Mesendoderm (in vitro differentiated cells): ENCODE measurements around the gene PMEL.

Experiments used
- DNase-seq: peaks from one replicate; pipeline ENCODE4 v3.0.0; 2013
- H2AK5ac ChIP-seq: 2 replicates; pipeline ENCODE4 v1.6.1; 2013; ENCODE audit warnings: low read length, inconsistent platforms
- H2BK120ac ChIP-seq: 2 replicates; pipeline ENCODE4 v1.6.1; 2013; ENCODE audit warnings: low read depth, mild to moderate bottlenecking, low read length, moderate library complexity, mixed read lengths
- H2BK15ac ChIP-seq: replicated peaks from 2 replicates; pipeline ENCODE4 v1.6.1; 2013; ENCODE audit warnings: low read depth, mild to moderate bottlenecking, moderate library complexity
- H2BK5ac ChIP-seq: 2 replicates; pipeline ENCODE4 v1.6.1; 2013; ENCODE audit warnings: low read length, inconsistent platforms
- H3K18ac ChIP-seq: 2 replicates; pipeline ENCODE4 v1.6.1; 2013; ENCODE audit warnings: mild to moderate bottlenecking, low read length, mixed read lengths
- H3K23ac ChIP-seq: one replicate; pipeline ENCODE4 v1.6.1; 2013; ENCODE audit warnings: low read length
- H3K27ac ChIP-seq: 2 replicates; pipeline ENCODE4 v1.5.1; 2013; ENCODE audit warnings: low read depth, mild to moderate bottlenecking, inconsistent platforms, low read length, moderate library complexity
- H3K27me3 ChIP-seq: 2 replicates; pipeline ENCODE4 v1.6.1; 2013; ENCODE audit warnings: low read length, control low read depth, mild to moderate bottlenecking, inconsistent platforms; ENCODE audit not compliant: insufficient read depth, poor library complexity
- H3K36me3 ChIP-seq: 2 replicates; pipeline ENCODE4 v1.6.1; 2013; ENCODE audit warnings: low read length, inconsistent platforms; ENCODE audit not compliant: control insufficient read depth, insufficient read depth
- H3K4ac ChIP-seq: one replicate; pipeline ENCODE4 v1.6.1; 2013; ENCODE audit warnings: low read depth, mild to moderate bottlenecking, low read length, moderate library complexity
- H3K4me1 ChIP-seq: 2 replicates; pipeline ENCODE4 v1.6.1; 2013; ENCODE audit warnings: low read depth, low read length, inconsistent platforms; ENCODE audit not compliant: control insufficient read depth
- H3K4me2 ChIP-seq: 2 replicates; pipeline ENCODE4 v1.6.1; 2013; ENCODE audit warnings: low read length
- H3K4me3 ChIP-seq: 2 replicates; pipeline ENCODE4 v1.5.1; 2013; ENCODE audit warnings: mild to moderate bottlenecking, low read length
- H3K56ac ChIP-seq: one replicate; pipeline ENCODE4 v1.6.1; 2013; ENCODE audit warnings: low read length
- H3K79me1 ChIP-seq: 2 replicates; pipeline ENCODE4 v1.6.1; 2013; ENCODE audit warnings: low read length, inconsistent platforms
- H3K79me2 ChIP-seq: 2 replicates; pipeline ENCODE4 v1.6.1; 2013; ENCODE audit warnings: mild to moderate bottlenecking, low read length; ENCODE audit not compliant: control insufficient read depth, insufficient read depth
- H3K9ac ChIP-seq: 2 replicates; pipeline ENCODE4 v1.6.1; 2013; ENCODE audit warnings: low read length, inconsistent platforms
- H4K5ac ChIP-seq: one replicate; pipeline ENCODE4 v1.6.1; 2013; ENCODE audit warnings: low read length
- H4K8ac ChIP-seq: one replicate; pipeline ENCODE4 v1.6.1; 2013; ENCODE audit warnings: low read depth, mild to moderate bottlenecking, control low read depth, low read length, moderate library complexity
- WGBS: extraction: QIAGEN DNeasy Blood & Tissue Kit; methylation state at CpG from one replicate; pipeline ENCODE4 v1.1.7; 2013; ENCODE audit warnings: low lambda C conversion rate, missing lambda C conversion rate; ENCODE audit not compliant: insufficient coverage; ENCODE audit errors: extremely low coverage; 5-methylcytosine and 5-hydroxymethylcytosine counted together

Gene PMEL

GRCh38 chr12:55940065-55940732 lies 25.6 kb downstream of the PMEL start:
- Histone ChIP-seq H3K36me3 (no peaks in the 10 kb centered on the region), H3K4ac (no peak overlapping the region), H2BK120ac (no peak overlapping the region), H3K56ac (peak overlapping the region; percentile 42), H2BK15ac (no peak overlapping the region), H2AK5ac (no peak overlapping the region), H3K9ac (peak overlapping the region; percentile 37), H3K79me2 (no peaks in the 10 kb centered on the region), H3K79me1 (no peaks in the 10 kb centered on the region), H3K23ac (no peak overlapping the region), H3K4me1 (no peaks in the 10 kb centered on the region), H3K18ac (no peak overlapping the region), H3K27ac (no peak overlapping the region), H3K27me3 (no peaks in the 10 kb centered on the region), H2BK5ac (no peak overlapping the region), H4K5ac (no peak overlapping the region), H3K4me2 (no peak overlapping the region), H3K4me3 (no peak overlapping the region), H4K8ac (no peak overlapping the region)
- whole genome bisulfite sequencing: no CpG with 5 or more reads among the region's 18 CpGs
- peak; percentile 91 for DNase-seq

- Histone ChIP-seq H3K9ac (no peak overlapping the region), H3K4ac (no peak overlapping the region), H3K23ac (peak overlapping the region; percentile 69), H3K4me3 (no peak overlapping the region), H2AK5ac (no peak overlapping the region), H3K79me1 (no peaks in the 10 kb centered on the region), H3K4me1 (no peaks in the 10 kb centered on the region), H4K5ac (no peak overlapping the region), H2BK5ac (no peak overlapping the region), H3K56ac (no peak overlapping the region), H3K27ac (no peak overlapping the region), H3K36me3 (no peaks in the 10 kb centered on the region), H3K4me2 (no peak overlapping the region), H2BK15ac (no peak overlapping the region), H2BK120ac (no peak overlapping the region), H3K18ac (no peak overlapping the region), H4K8ac (no peak overlapping the region), H3K27me3 (peaks cover 4% of the 10 kb centered on the region), H3K79me2 (no peaks in the 10 kb centered on the region)
- no CpG with 5 or more reads among the region's 8 CpGs for WGBS
- DNase-seq: no peak
Observed at GRCh38 chr12:55938826-55939501, 26.9 kb downstream of the PMEL start.

GRCh38 chr12:55937981-55938380 lies 27.9 kb downstream of the PMEL start:
- Histone ChIP-seq H3K4ac (no peak overlapping the region), H3K27ac (no peak overlapping the region), H2BK5ac (no peak overlapping the region), H3K56ac (no peak overlapping the region), H3K79me1 (no peaks in the 10 kb centered on the region), H3K4me2 (no peak overlapping the region), H3K9ac (no peak overlapping the region), H2BK15ac (no peak overlapping the region), H3K23ac (no peak overlapping the region), H2BK120ac (no peak overlapping the region), H3K79me2 (no peaks in the 10 kb centered on the region), H4K8ac (no peak overlapping the region), H3K18ac (no peak overlapping the region), H2AK5ac (no peak overlapping the region), H3K4me3 (no peak overlapping the region), H3K36me3 (no peaks in the 10 kb centered on the region), H4K5ac (no peak overlapping the region), H3K27me3 (peaks cover 6% of the 10 kb centered on the region), H3K4me1 (no peaks in the 10 kb centered on the region)
- WGBS: no CpG with 5 or more reads among the region's 2 CpGs
- peak; percentile 26 for DNase-seq

- Histone ChIP-seq H3K18ac (no peak overlapping the region), H2BK15ac (no peak overlapping the region), H3K9ac (peak overlapping the region; percentile 34), H2BK5ac (no peak overlapping the region), H3K4me1 (peaks cover 3% of the 10 kb centered on the region), H3K4me2 (peak overlapping the region; percentile 14), H3K27me3 (peaks cover 8% of the 10 kb centered on the region), H3K79me1 (no peaks in the 10 kb centered on the region), H3K27ac (no peak overlapping the region), H2AK5ac (no peak overlapping the region), H3K79me2 (no peaks in the 10 kb centered on the region), H2BK120ac (no peak overlapping the region), H4K8ac (no peak overlapping the region), H3K4me3 (no peak overlapping the region), H4K5ac (no peak overlapping the region), H3K36me3 (no peaks in the 10 kb centered on the region), H3K23ac (no peak overlapping the region), H3K56ac (peak overlapping the region; percentile 17), H3K4ac (no peak overlapping the region)
- DNase-seq: no peak
- WGBS: no CpG with 5 or more reads among the region's 26 CpGs
Observed at GRCh38 chr12:55935738-55936151, 30.1 kb downstream of the PMEL start.

- no peak overlapping the region for H2BK15ac ChIP-seq
- no peak overlapping the region for H2BK5ac ChIP-seq
- no peak for DNase-seq
- no peak overlapping the region for H3K18ac ChIP-seq
- H3K79me2 ChIP-seq: no peaks in the 10 kb centered on the region
- H3K4me1 ChIP-seq: peaks cover 3% of the 10 kb centered on the region
- peaks cover 8% of the 10 kb centered on the region for H3K27me3 ChIP-seq
- no peak overlapping the region for H2AK5ac ChIP-seq
- no peak overlapping the region for H4K5ac ChIP-seq
- no peaks in the 10 kb centered on the region for H3K36me3 ChIP-seq
- H3K9ac ChIP-seq: no peak overlapping the region
- H3K27ac ChIP-seq: no peak overlapping the region
- H4K8ac ChIP-seq: no peak overlapping the region
- H3K23ac ChIP-seq: no peak overlapping the region
- H3K4me2 ChIP-seq: no peak overlapping the region
- H2BK120ac ChIP-seq: no peak overlapping the region
- no peaks in the 10 kb centered on the region for H3K79me1 ChIP-seq
- no peak overlapping the region for H3K4me3 ChIP-seq
- no peak overlapping the region for H3K4ac ChIP-seq
- H3K56ac ChIP-seq: no peak overlapping the region
- WGBS: no CpG with 5 or more reads among the region's 1 CpG
Observed at GRCh38 chr12:55934773-55935172, 31.1 kb downstream of the PMEL start.
